ENCODE data around the gene SH2D3A.

DNA sequence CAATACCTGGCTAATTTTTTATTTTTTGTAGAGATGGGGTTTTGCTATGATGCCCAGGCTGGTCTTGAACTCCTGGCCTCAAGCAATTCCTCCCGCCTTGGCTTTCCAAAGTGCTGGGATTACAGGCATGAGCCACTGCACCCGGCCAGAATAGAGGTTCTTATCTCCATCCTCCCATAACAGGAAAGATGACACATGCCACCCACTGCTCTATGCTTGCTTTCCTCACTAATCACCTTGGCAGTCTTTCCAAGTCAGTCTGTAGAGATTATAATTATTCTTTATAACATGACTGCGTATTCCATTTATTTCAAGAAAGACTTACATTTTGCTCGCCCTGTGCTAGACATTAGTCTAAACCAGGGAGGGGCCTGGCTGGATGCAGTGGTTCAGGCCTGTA lies 12.0 kb upstream of the SH2D3A start:
- TF ChIP-seq FOXJ3 (CRISPR knock-in tag; IDR thresholded peaks at IDR 0.05; ENCODE audit: borderline replicate concordance) (no peak), ZNF281 (CRISPR knock-in tag; IDR thresholded peaks at IDR 0.05) (no peak), PRDM15 (CRISPR knock-in tag; IDR thresholded peaks at IDR 0.05) (no peak), USF1 (CRISPR knock-in tag; IDR thresholded peaks at IDR 0.05) (no peak), NFE2L1 (CRISPR knock-in tag; IDR thresholded peaks at IDR 0.05) (no peak)
- TF ChIP-seq, protein P1, sequence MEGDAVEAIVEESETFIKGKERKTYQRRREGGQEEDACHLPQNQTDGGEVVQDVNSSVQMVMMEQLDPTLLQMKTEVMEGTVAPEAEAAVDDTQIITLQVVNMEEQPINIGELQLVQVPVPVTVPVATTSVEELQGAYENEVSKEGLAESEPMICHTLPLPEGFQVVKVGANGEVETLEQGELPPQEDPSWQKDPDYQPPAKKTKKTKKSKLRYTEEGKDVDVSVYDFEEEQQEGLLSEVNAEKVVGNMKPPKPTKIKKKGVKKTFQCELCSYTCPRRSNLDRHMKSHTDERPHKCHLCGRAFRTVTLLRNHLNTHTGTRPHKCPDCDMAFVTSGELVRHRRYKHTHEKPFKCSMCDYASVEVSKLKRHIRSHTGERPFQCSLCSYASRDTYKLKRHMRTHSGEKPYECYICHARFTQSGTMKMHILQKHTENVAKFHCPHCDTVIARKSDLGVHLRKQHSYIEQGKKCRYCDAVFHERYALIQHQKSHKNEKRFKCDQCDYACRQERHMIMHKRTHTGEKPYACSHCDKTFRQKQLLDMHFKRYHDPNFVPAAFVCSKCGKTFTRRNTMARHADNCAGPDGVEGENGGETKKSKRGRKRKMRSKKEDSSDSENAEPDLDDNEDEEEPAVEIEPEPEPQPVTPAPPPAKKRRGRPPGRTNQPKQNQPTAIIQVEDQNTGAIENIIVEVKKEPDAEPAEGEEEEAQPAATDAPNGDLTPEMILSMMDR (IDR thresholded peaks at IDR 0.05) = no peak
